Smooth muscle cell (in vitro differentiated cells): Measurements from ENCODE around the gene SMURF2. TPM values are rescaled to one million over a fixed set of nuclear protein-coding genes. Genes with fewer than 3 reads are reported as not detected.

Experiments
- DNase-seq: peaks from one replicate; lab custom pipeline; 2025; ENCODE audit not compliant: unreplicated experiment; lab: John Stamatoyannopoulos, UW
- H2AFZ ChIP-seq: fragments of 200-600 bp; sonication (generic); 2 replicates; pipeline ENCODE4 v1.6.0; 2016; ENCODE audit warnings: antibody characterized with exemption, low read depth, mild to moderate bottlenecking
- H3F3A ChIP-seq: fragments of 200-600 bp; sonication (generic); 2 replicates; pipeline ENCODE4 v1.6.0; 2017; ENCODE audit warnings: antibody characterized with exemption, low read depth
- H3K27ac ChIP-seq: fragments of 200-600 bp; sonication (generic); 2 replicates; pipeline ENCODE4 v1.5.1; 2016; ENCODE audit warnings: low read depth, mild to moderate bottlenecking
- H3K27me3 ChIP-seq: fragments of 200-600 bp; sonication (generic); 2 replicates; pipeline ENCODE4 v1.6.1; 2016; ENCODE audit warnings: low read depth, mild to moderate bottlenecking
- H3K36me3 ChIP-seq: fragments of 200-600 bp; sonication (generic); 2 replicates; pipeline ENCODE4 v1.5.1; 2016; ENCODE audit warnings: low read depth
- H3K4me1 ChIP-seq: fragments of 200-600 bp; sonication (generic); 2 replicates; pipeline ENCODE4 v1.5.1; 2016; ENCODE audit warnings: low read depth
- H3K4me2 ChIP-seq: fragments of 200-600 bp; sonication (generic); 2 replicates; pipeline ENCODE4 v1.6.0; 2016; ENCODE audit warnings: mild to moderate bottlenecking
- H3K4me3 ChIP-seq: fragments of 200-600 bp; sonication (generic); 2 replicates; pipeline ENCODE4 v1.5.1; 2016; ENCODE audit warnings: mild to moderate bottlenecking
- H3K79me2 ChIP-seq: fragments of 200-600 bp; sonication (generic); 2 replicates; pipeline ENCODE4 v1.6.0; 2016; ENCODE audit warnings: low read depth, mild to moderate bottlenecking
- H3K9ac ChIP-seq: fragments of 200-600 bp; sonication (generic); 2 replicates; pipeline ENCODE4 v1.6.0; 2016; ENCODE audit warnings: low read depth
- H3K9me3 ChIP-seq: fragments of 200-600 bp; sonication (generic); replicated peaks from 2 replicates; pipeline ENCODE4 v1.5.1; 2016; ENCODE audit warnings: low read depth
- H4K20me1 ChIP-seq: fragments of 200-600 bp; sonication (generic); 2 replicates; pipeline ENCODE4 v1.6.0; 2016; ENCODE audit warnings: low read depth
- CTCF ChIP-seq: fragments of 200-600 bp; sonication (generic); IDR thresholded peaks from 2 replicates; pipeline ENCODE4 v1.5.1; 2017; ENCODE audit warnings: borderline replicate concordance, mild to moderate bottlenecking, antibody characterized with exemption; ENCODE audit not compliant: insufficient read depth, poor library complexity, severe bottlenecking
- WGBS: methylation state at CpG from one replicate; pipeline ENCODE4 v1.1.7; 2016; ENCODE audit warnings: low lambda C conversion rate; 5-methylcytosine and 5-hydroxymethylcytosine counted together
- polyA plus RNA-seq: library from polyadenylated mRNA; unstranded; fragments of >200 nt; fragmentation: Nextera tagmentation; extraction: Ambion mirVana; gene quantifications from 2 replicates; pipeline ENCODE4 v1.2.1, GENCODE V29; 2016
- total RNA-seq: library from RNA; depleted of rRNA; stranded (reverse); fragments of >200 nt; gene quantifications from 2 replicates; pipeline ENCODE4 v1.2.3, GENCODE V29; 2014

Gene SMURF2
- total and polyA plus RNA-seq, 2 experiments from 2014 or later = 38.9 to 91.2 TPM

- H3K9me3 ChIP-seq = no peaks in the 10 kb centered on the region
- H3K4me2 ChIP-seq = no peak overlapping the region
- H3K79me2 ChIP-seq = no peaks in the 10 kb centered on the region
- TF ChIP-seq CTCF = no peak
- H3K36me3 ChIP-seq = no peaks in the 10 kb centered on the region
- H2AFZ ChIP-seq = no peak overlapping the region
- no peak overlapping the region for H3K27ac ChIP-seq
- no peaks in the 10 kb centered on the region for H3K4me1 ChIP-seq
- WGBS = 100% methylated on average over 3 of the region's 3 CpGs
- H3K27me3 ChIP-seq = no peaks in the 10 kb centered on the region
- H3K9ac ChIP-seq = no peak overlapping the region
- H3F3A ChIP-seq = no peaks in the 10 kb centered on the region
- DNase-seq = no peak
- H3K4me3 ChIP-seq = no peak overlapping the region
- H4K20me1 ChIP-seq = no peaks in the 10 kb centered on the region
These were observed 30.1 kb upstream of the SMURF2 start for GRCh38 chr17:64692187-64692586.

GRCh38 chr17:64689106-64689505 is 27.0 kb upstream of the SMURF2 start:
- H3K4me1 ChIP-seq = no peaks in the 10 kb centered on the region
- H3K9ac ChIP-seq = no peak overlapping the region
- H2AFZ ChIP-seq = no peak overlapping the region
- no peaks in the 10 kb centered on the region for H3K27me3 ChIP-seq
- H3K4me2 ChIP-seq = no peak overlapping the region
- no peak overlapping the region for H3K4me3 ChIP-seq
- H3K9me3 ChIP-seq = no peaks in the 10 kb centered on the region
- H3K27ac ChIP-seq = no peak overlapping the region
- TF ChIP-seq CTCF = no peak
- no peaks in the 10 kb centered on the region for H3K79me2 ChIP-seq
- H3K36me3 ChIP-seq = no peaks in the 10 kb centered on the region
- 98% methylated on average over 4 of the region's 4 CpGs for WGBS
- no peaks in the 10 kb centered on the region for H3F3A ChIP-seq
- H4K20me1 ChIP-seq = no peaks in the 10 kb centered on the region
- DNase-seq = no peak

GRCh38 chr17:64688481-64688880 is 26.4 kb upstream of the SMURF2 start:
- Histone ChIP-seq H3K4me2 (no peak overlapping the region), H2AFZ (no peak overlapping the region), H3K27me3 (no peaks in the 10 kb centered on the region), H3K27ac (no peak overlapping the region), H3F3A (no peaks in the 10 kb centered on the region), H3K4me1 (no peaks in the 10 kb centered on the region), H3K36me3 (no peaks in the 10 kb centered on the region), H3K4me3 (no peak overlapping the region), H4K20me1 (no peaks in the 10 kb centered on the region), H3K9me3 (no peaks in the 10 kb centered on the region), H3K9ac (no peak overlapping the region), H3K79me2 (no peaks in the 10 kb centered on the region)
- WGBS = over 99% methylated on average over 5 of the region's 5 CpGs
- TF ChIP-seq CTCF = no peak
- DNase-seq = no peak

- 85% methylated on average over 5 of the region's 5 CpGs for WGBS
- H3K9me3 ChIP-seq = no peaks in the 10 kb centered on the region
- no peak overlapping the region for H3K4me3 ChIP-seq
- no peaks in the 10 kb centered on the region for H3F3A ChIP-seq
- no peak overlapping the region for H3K4me2 ChIP-seq
- TF ChIP-seq CTCF = no peak
- H2AFZ ChIP-seq = no peak overlapping the region
- H3K27ac ChIP-seq = no peak overlapping the region
- no peaks in the 10 kb centered on the region for H3K79me2 ChIP-seq
- no peaks in the 10 kb centered on the region for H3K27me3 ChIP-seq
- no peaks in the 10 kb centered on the region for H3K4me1 ChIP-seq
- no peaks in the 10 kb centered on the region for H3K36me3 ChIP-seq
- H3K9ac ChIP-seq = no peak overlapping the region
- H4K20me1 ChIP-seq = no peaks in the 10 kb centered on the region
- no peak for DNase-seq
These were observed 25.9 kb upstream of the SMURF2 start for GRCh38 chr17:64687961-64688360.
